ENCODE measurements around the gene NR2F6.
A peak's percentile ranks its signal among the peaks of the same experiment; 100 is the strongest.

NR2F6 gene

DNA sequence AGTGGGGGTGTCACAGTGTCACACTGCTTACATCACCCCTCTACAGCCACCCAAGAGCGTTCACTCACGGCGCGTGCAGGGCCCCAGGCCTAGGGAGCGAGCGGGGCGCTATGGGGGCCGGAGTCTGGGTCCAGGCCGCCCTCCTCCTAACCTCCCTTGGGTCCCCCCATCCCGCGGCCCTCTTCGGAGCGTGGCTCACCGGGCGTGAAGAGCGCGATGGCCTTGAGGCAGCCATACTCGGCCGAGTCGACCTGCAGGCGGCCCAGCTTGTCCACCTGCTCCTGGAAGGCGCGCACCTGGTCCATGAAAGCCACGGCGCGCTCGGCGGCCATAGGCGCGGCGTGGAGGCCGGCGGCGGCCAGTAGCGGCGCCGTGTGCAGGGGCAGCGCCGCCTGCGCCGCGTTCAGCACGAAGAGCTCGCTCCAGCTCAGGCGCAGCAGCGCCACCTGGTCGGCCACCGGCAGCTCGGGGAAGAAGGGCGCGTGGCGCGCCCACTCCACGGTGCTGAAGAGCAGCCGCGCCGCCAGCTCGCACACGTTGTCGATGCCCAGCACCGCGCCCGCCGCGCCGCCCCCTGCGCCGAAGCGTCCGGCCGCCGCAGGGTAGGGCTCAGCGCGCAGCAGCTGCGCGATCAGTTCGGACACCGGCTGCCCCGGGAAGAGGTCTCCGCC, 10.3 kb downstream of the NR2F6 start:
- peaks cover 19% of the 10 kb centered on the region for H3K79me2 ChIP-seq (ENCODE audit: insufficient read depth, low read depth)
- no peak overlapping the region for H3K4me3 ChIP-seq (IDR thresholded peaks at IDR 0.05; ENCODE audit: insufficient read depth, low read depth, low read length)
- peak overlapping the region; percentile 68 for H3K27ac ChIP-seq
- peaks cover 15% of the 10 kb centered on the region for H3K4me1 ChIP-seq (ENCODE audit: low read depth, poor library complexity, severe bottlenecking)
- H3K9ac ChIP-seq: peak overlapping the region; percentile 74
- peak overlapping the region; percentile 99 for H3K4me2 ChIP-seq
- H2AFZ ChIP-seq (ENCODE audit: low read depth): peak overlapping the region; percentile 73
- TF ChIP-seq CTCF (conservative IDR thresholded peaks at IDR 0.05; ENCODE audit: low read depth, low read length): peak; percentile 49; the same call in 1 of the 2 replicates
- no peaks in the 10 kb centered on the region for H3K36me3 ChIP-seq (ENCODE audit: insufficient read depth)
- no peaks in the 10 kb centered on the region for H3K27me3 ChIP-seq (ENCODE audit: insufficient read depth, low read depth)
- H4K20me1 ChIP-seq (ENCODE audit: insufficient read depth): no peaks in the 10 kb centered on the region

DNA sequence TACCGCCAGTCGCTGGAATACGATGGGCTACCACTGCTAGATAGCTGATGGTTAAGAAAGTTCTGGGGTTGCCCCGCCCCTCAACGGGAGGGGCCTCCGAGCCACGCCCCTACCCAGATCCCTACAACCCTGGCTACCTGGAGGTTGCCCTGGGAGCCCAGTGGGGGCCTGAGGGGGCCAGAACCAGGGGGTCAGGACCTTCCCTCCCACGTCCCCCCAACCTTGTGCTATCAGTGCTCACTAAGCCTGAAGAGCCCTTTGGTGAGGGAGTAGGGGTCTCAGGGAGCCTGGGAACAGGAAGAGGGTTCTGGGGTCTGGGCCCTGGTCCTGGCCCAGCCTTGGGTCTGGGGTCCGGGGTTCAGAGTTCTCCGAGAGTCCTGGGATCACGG, 10.8 kb downstream of the NR2F6 start:
- peak overlapping the region; percentile 68 for H3K27ac ChIP-seq
- peaks cover 19% of the 10 kb centered on the region for H3K79me2 ChIP-seq (ENCODE audit: insufficient read depth, low read depth)
- no peak for TF ChIP-seq CTCF (conservative IDR thresholded peaks at IDR 0.05; ENCODE audit: low read depth, low read length)
- H3K4me3 ChIP-seq (IDR thresholded peaks at IDR 0.05; ENCODE audit: insufficient read depth, low read depth, low read length): no peak overlapping the region
- no peaks in the 10 kb centered on the region for H4K20me1 ChIP-seq (ENCODE audit: insufficient read depth)
- no peaks in the 10 kb centered on the region for H3K36me3 ChIP-seq (ENCODE audit: insufficient read depth)
- H3K9ac ChIP-seq: peak overlapping the region; percentile 74
- H3K4me1 ChIP-seq (ENCODE audit: low read depth, poor library complexity, severe bottlenecking): peaks cover 15% of the 10 kb centered on the region
- peak overlapping the region; percentile 73; the same call in 1 of the 2 replicates for H2AFZ ChIP-seq (ENCODE audit: low read depth)
- H3K27me3 ChIP-seq (ENCODE audit: insufficient read depth, low read depth): no peaks in the 10 kb centered on the region
- H3K4me2 ChIP-seq: peak overlapping the region; percentile 99

GRCh38 chr19:17232258-17232657, 13.5 kb downstream of the NR2F6 start:
- Histone ChIP-seq H3K27ac (no peak overlapping the region), H4K20me1 (ENCODE audit: insufficient read depth) (no peaks in the 10 kb centered on the region), H2AFZ (ENCODE audit: low read depth) (no peak overlapping the region), H3K79me2 (ENCODE audit: insufficient read depth, low read depth) (peaks cover 19% of the 10 kb centered on the region), H3K4me1 (ENCODE audit: low read depth, poor library complexity, severe bottlenecking) (peaks cover 15% of the 10 kb centered on the region), H3K27me3 (ENCODE audit: insufficient read depth, low read depth) (no peaks in the 10 kb centered on the region), H3K4me2 (no peak overlapping the region), H3K36me3 (ENCODE audit: insufficient read depth) (no peaks in the 10 kb centered on the region), H3K9ac (no peak overlapping the region), H3K4me3 (IDR thresholded peaks at IDR 0.05; ENCODE audit: insufficient read depth, low read depth, low read length) (no peak overlapping the region)
- TF ChIP-seq CTCF (conservative IDR thresholded peaks at IDR 0.05; ENCODE audit: low read depth, low read length): no peak

GRCh38 chr19:17229890-17230289, 15.8 kb downstream of the NR2F6 start:
- Histone ChIP-seq H3K4me1 (ENCODE audit: low read depth, poor library complexity, severe bottlenecking) (peaks cover 16% of the 10 kb centered on the region), H3K27me3 (ENCODE audit: insufficient read depth, low read depth) (no peaks in the 10 kb centered on the region), H2AFZ (ENCODE audit: low read depth) (no peak overlapping the region), H3K27ac (no peak overlapping the region), H3K79me2 (ENCODE audit: insufficient read depth, low read depth) (peaks cover 16% of the 10 kb centered on the region), H3K4me2 (no peak overlapping the region), H3K36me3 (ENCODE audit: insufficient read depth) (no peaks in the 10 kb centered on the region), H3K9ac (no peak overlapping the region), H4K20me1 (ENCODE audit: insufficient read depth) (no peaks in the 10 kb centered on the region), H3K4me3 (IDR thresholded peaks at IDR 0.05; ENCODE audit: insufficient read depth, low read depth, low read length) (no peak overlapping the region)
- TF ChIP-seq CTCF (conservative IDR thresholded peaks at IDR 0.05; ENCODE audit: low read depth, low read length): no peak

Data from KMS-11 (cell line).